A673 (cell line): ENCODE measurements around the gene SLC4A7.

Source experiments
- EZH2 ChIP-seq: fragments of 200-600 bp; sonication (generic); IDR thresholded peaks from 2 replicates; pipeline ENCODE4 v1.6.1; 2017; ENCODE audit warnings: borderline replicate concordance, low read depth, mild to moderate bottlenecking, mixed read lengths, antibody characterized with exemption, low read length; ENCODE audit not compliant: poor library complexity, severe bottlenecking
- TF ChIP-seq, protein P1 (sequence below): fragments of 300-800, 200-600 bp; sonication (generic); conservative IDR thresholded peaks from 2 replicates; pipeline ENCODE4 v1.5.1; 2017; ENCODE audit warnings: low read depth, mild to moderate bottlenecking, antibody characterized with exemption, low read length, moderate library complexity, mixed read lengths

- TF ChIP-seq, protein P1, sequence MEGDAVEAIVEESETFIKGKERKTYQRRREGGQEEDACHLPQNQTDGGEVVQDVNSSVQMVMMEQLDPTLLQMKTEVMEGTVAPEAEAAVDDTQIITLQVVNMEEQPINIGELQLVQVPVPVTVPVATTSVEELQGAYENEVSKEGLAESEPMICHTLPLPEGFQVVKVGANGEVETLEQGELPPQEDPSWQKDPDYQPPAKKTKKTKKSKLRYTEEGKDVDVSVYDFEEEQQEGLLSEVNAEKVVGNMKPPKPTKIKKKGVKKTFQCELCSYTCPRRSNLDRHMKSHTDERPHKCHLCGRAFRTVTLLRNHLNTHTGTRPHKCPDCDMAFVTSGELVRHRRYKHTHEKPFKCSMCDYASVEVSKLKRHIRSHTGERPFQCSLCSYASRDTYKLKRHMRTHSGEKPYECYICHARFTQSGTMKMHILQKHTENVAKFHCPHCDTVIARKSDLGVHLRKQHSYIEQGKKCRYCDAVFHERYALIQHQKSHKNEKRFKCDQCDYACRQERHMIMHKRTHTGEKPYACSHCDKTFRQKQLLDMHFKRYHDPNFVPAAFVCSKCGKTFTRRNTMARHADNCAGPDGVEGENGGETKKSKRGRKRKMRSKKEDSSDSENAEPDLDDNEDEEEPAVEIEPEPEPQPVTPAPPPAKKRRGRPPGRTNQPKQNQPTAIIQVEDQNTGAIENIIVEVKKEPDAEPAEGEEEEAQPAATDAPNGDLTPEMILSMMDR = no peak
- TF ChIP-seq EZH2 = no peak
These were observed 4.6 kb upstream of the SLC4A7 start for GRCh38 chr3:27488821-27489220.
